Measurements from ENCODE around the gene PHAF1. TPM values are rescaled to one million over a fixed set of nuclear protein-coding genes. Genes with fewer than 3 reads are reported as not detected.

The PHAF1 gene
- total RNA-seq, 4 donors from 2014 or later = 11.4 to 30.6 (median 20.4) TPM

- no peak for DNase-seq
- no peaks in the 10 kb centered on the region for H3K27me3 ChIP-seq
- no peak overlapping the region for H3K4me3 ChIP-seq
- H3K36me3 ChIP-seq = peaks cover 0 to 52% (median 0%) of the 10 kb centered on the region in 3 donors
- TF ChIP-seq CTCF (IDR thresholded peaks at IDR 0.05) (no peak), POLR2A (IDR thresholded peaks at IDR 0.05) (no peak)
- no peak overlapping the region for H3K27ac ChIP-seq
- H3K9me3 ChIP-seq = no peaks in the 10 kb centered on the region
- H3K4me1 ChIP-seq = peaks cover 0 to 52% (median 15%) of the 10 kb centered on the region in 4 donors
Observed at GRCh38 chr16:67195676-67196075, 85.9 kb downstream of the PHAF1 start.

- no peaks in the 10 kb centered on the region for H3K27me3 ChIP-seq
- no peaks in the 10 kb centered on the region for H3K9me3 ChIP-seq
- H3K36me3 ChIP-seq = peaks cover 0 to 62% (median 0%) of the 10 kb centered on the region in 3 donors
- DNase-seq = no peak
- TF ChIP-seq CTCF (IDR thresholded peaks at IDR 0.05) (no peak), POLR2A (IDR thresholded peaks at IDR 0.05) (no peak)
- no peak overlapping the region for H3K4me3 ChIP-seq
- H3K4me1 ChIP-seq = peaks cover 0 to 43% (median 15%) of the 10 kb centered on the region in 4 donors
- no peak overlapping the region for H3K27ac ChIP-seq
Observed at GRCh38 chr16:67196881-67197280, 87.1 kb downstream of the PHAF1 start.

- no peaks in the 10 kb centered on the region for H3K27me3 ChIP-seq
- H3K36me3 ChIP-seq = peaks cover 0 to 70% (median 0%) of the 10 kb centered on the region in 3 donors
- DNase-seq = no peak
- H3K4me1 ChIP-seq = peaks cover 0 to 41% (median 12%) of the 10 kb centered on the region in 4 donors
- peak overlapping the region in 2 of 4 donors; percentile 80 to 98 for H3K27ac ChIP-seq
- no peak overlapping the region for H3K4me3 ChIP-seq
- TF ChIP-seq CTCF (IDR thresholded peaks at IDR 0.05) (no peak), POLR2A (IDR thresholded peaks at IDR 0.05) (no peak)
- no peaks in the 10 kb centered on the region for H3K9me3 ChIP-seq
Observed at GRCh38 chr16:67197704-67198103, 88.0 kb downstream of the PHAF1 start.

Other genes starting within 250 kb of the PHAF1 start
- gene PDP2, start 229.4 kb upstream of the PHAF1 start, total RNA-seq = 10 to 100 TPM; 12.1 to 27.9 (median 15.3) TPM
- gene CDH16, start 191.1 kb upstream of the PHAF1 start, total RNA-seq = 10 to 100 TPM in 3 of 4 donors, not detected in 1; 11.3 to 19.5 (median 15.4) TPM
- 1 to 10 TPM in 3 of 4 donors, under 1 TPM in 1; 0.53 to 4.1 (median 2.8) TPM for gene RRAD, start 184.4 kb upstream of the PHAF1 start, total RNA-seq
- 10 to 100 TPM; 28.1 to 72.7 (median 55.2) TPM for gene CIAO2B, start 175.5 kb upstream of the PHAF1 start, total RNA-seq
- 1,000 to 10,000 TPM in 3 of 4 donors, 100 to 1,000 TPM in 1; 113 to 4,512 (median 3,000) TPM for gene CES2, start 174.4 kb upstream of the PHAF1 start, total RNA-seq
- gene CES3, start 148.7 kb upstream of the PHAF1 start, total RNA-seq = 100 to 1,000 TPM in 3 of 4 donors, 10 to 100 TPM in 1; 28.9 to 227 (median 161) TPM
- 10 to 100 TPM; 13.7 to 26.5 (median 17.9) TPM for gene CES4A, start 121.4 kb upstream of the PHAF1 start, total RNA-seq
- 10 to 100 TPM; 14.0 to 30.5 (median 26.6) TPM for gene CBFB, start 80.8 kb upstream of the PHAF1 start, total RNA-seq
- 1 to 10 TPM; 2.5 to 4.0 (median 3.5) TPM for gene B3GNT9, start 41.1 kb downstream of the PHAF1 start, total RNA-seq
- gene TRADD, start 50.0 kb downstream of the PHAF1 start, total RNA-seq = 10 to 100 TPM; 23.5 to 52.0 (median 32.0) TPM
- 10 to 100 TPM; 19.6 to 57.1 (median 35.1) TPM for gene FBXL8, start 50.0 kb downstream of the PHAF1 start, total RNA-seq
- gene HSF4, start 54.8 kb downstream of the PHAF1 start, total RNA-seq = 100 to 1,000 TPM in 1 of 4 donors, 10 to 100 TPM in 3; 15.6 to 140 (median 69.8) TPM
- 10 to 100 TPM; 24.4 to 65.2 (median 34.1) TPM for gene NOL3, start 60.6 kb downstream of the PHAF1 start, total RNA-seq
- gene MATCAP1, start 74.0 kb downstream of the PHAF1 start, total RNA-seq = 10 to 100 TPM; 20.8 to 57.8 (median 42.3) TPM
- 10 to 100 TPM in 1 of 4 donors, 1 to 10 TPM in 3; 1.2 to 10.9 (median 4.7) TPM for gene EXOC3L1, start 80.2 kb downstream of the PHAF1 start, total RNA-seq
- gene E2F4, start 82.2 kb downstream of the PHAF1 start, total RNA-seq = 100 to 1,000 TPM; 122 to 182 (median 144) TPM
- 100 to 1,000 TPM in 1 of 4 donors, 10 to 100 TPM in 3; 25.6 to 119 (median 82.2) TPM for gene ELMO3, start 89.2 kb downstream of the PHAF1 start, total RNA-seq
- gene TMEM208, start 117.2 kb downstream of the PHAF1 start, total RNA-seq = 10 to 100 TPM; 23.9 to 40.3 (median 33.3) TPM
- gene FHOD1, start 137.5 kb downstream of the PHAF1 start, total RNA-seq = 10 to 100 TPM; 13.3 to 64.4 (median 38.8) TPM
- 1 to 10 TPM; 1.2 to 2.2 (median 1.8) TPM for gene SLC9A5, start 139.0 kb downstream of the PHAF1 start, total RNA-seq
- gene PLEKHG4, start 169.6 kb downstream of the PHAF1 start, total RNA-seq = 10 to 100 TPM; 12.3 to 16.5 (median 14.0) TPM
- gene KCTD19, start 216.8 kb downstream of the PHAF1 start, total RNA-seq = not detected
- 1 to 10 TPM in 1 of 4 donors, not detected in 3; 5.1 TPM for gene LRRC36, start 216.9 kb downstream of the PHAF1 start, total RNA-seq

All from Peyer's patch (tissue), 4 donors.